B cell (primary cell): ENCODE data around the gene USO1. TPM values are rescaled to one million over a fixed set of nuclear protein-coding genes. Genes with fewer than 3 reads are reported as not detected.
A peak's percentile ranks its signal among the peaks of the same experiment; 100 is the strongest.
"Not testable (repeated sequence)": the region's sequence is repeated elsewhere in the genome, so short reads cannot be mapped to it uniquely, and the experiment has no call there.

Experiments
- ATAC-seq: fragments of 200-7000 bp; cut with Tn5 transposase; one replicate; pipeline ENCODE4 v1.10.0; 2021; ENCODE audit warnings: low read depth, mild to moderate bottlenecking, moderate number of reproducible peaks, moderate library complexity
- CTCF ChIA-PET: fragments of 350-600 bp; sonication (Branson Sonifier 250); formaldehyde crosslinking; loops from one replicate; lab custom pipeline; 2021; ENCODE audit warnings: antibody characterized with exemption, inconsistent platforms; lab: Charles Lee
- POLR2A ChIA-PET: fragments of 350-600 bp; sonication (Branson Sonifier 250); formaldehyde crosslinking; loops from one replicate; lab custom pipeline; 2021; ENCODE audit warnings: antibody characterized with exemption; lab: Charles Lee
- DNase-seq: peaks from one replicate; pipeline ENCODE4 v3.0.0; 2013
- H2AFZ ChIP-seq: 2 replicates; pipeline ENCODE4 v1.6.1; 2012; ENCODE audit warnings: mild to moderate bottlenecking, low read depth, low read length; ENCODE audit not compliant: insufficient read depth, poor library complexity, severe bottlenecking
- H3K27ac ChIP-seq, 2 donors: 1 replicate in 1 of 2; 2 replicates in 1 of 2; pipeline ENCODE4 v1.5.1; 2012 to 2013; ENCODE audit warnings: low read length in 2 of 2, mild to moderate bottlenecking in 2 of 2, moderate library complexity in 1 of 2
- H3K27me3 ChIP-seq, 4 experiments: fragments of 200-600 bp in 1 of 4; sonication (generic) in 1 of 4; replicated peaks in 1 of 4; 1 replicate in 2 of 4; 2 replicates in 2 of 4; pipeline versions ENCODE4 v1.6.1 to v1.7.0; 2013 to 2016; ENCODE audit warnings: low read length in 3 of 4, mild to moderate bottlenecking in 2 of 4, mixed read lengths in 1 of 4, moderate library complexity in 1 of 4; ENCODE audit not compliant: insufficient read depth in 4 of 4, control insufficient read depth in 3 of 4; ENCODE audit errors: control extremely low read depth in 1 of 4
- H3K36me3 ChIP-seq, 2 experiments: replicated peaks in 1 of 2; 1 replicate in 1 of 2; 2 replicates in 1 of 2; pipeline versions ENCODE4 v1.6.1 to v1.7.1; 2013; ENCODE audit warnings: low read length in 1 of 2; ENCODE audit not compliant: insufficient read depth in 2 of 2, control insufficient read depth in 1 of 2; ENCODE audit errors: control extremely low read depth in 1 of 2, extremely low read depth in 1 of 2
- H3K4me1 ChIP-seq, 2 donors: fragments of 200-600 bp in 1 of 2; sonication (generic) in 1 of 2; 1 replicate in 1 of 2; 2 replicates in 1 of 2; pipeline versions ENCODE4 v1.5.1 to v1.6.1; 2013 to 2017; ENCODE audit warnings: low read length in 2 of 2; ENCODE audit not compliant: control insufficient read depth in 2 of 2, insufficient read depth in 2 of 2
- H3K4me2 ChIP-seq: replicated peaks from 2 replicates; pipeline ENCODE3; 2012; ENCODE audit warnings: mild to moderate bottlenecking, low read depth, low read length; ENCODE audit not compliant: poor library complexity, severe bottlenecking
- H3K4me3 ChIP-seq, 5 experiments: fragments of 200-600 bp in 1 of 5; sonication (generic) in 1 of 5; 1 replicate in 3 of 5; 2 replicates in 2 of 5; pipeline versions ENCODE4 v1.5.1 to v1.7.0; 2011 to 2016; ENCODE audit warnings: low read length in 4 of 5, mild to moderate bottlenecking in 4 of 5, low read depth in 2 of 5, control low read depth in 1 of 5, moderate library complexity in 1 of 5; ENCODE audit not compliant: insufficient read depth in 1 of 5; ENCODE audit errors: control extremely low read depth in 1 of 5, extremely low read depth in 1 of 5
- H3K79me2 ChIP-seq: fragments of 200-600 bp; sonication (generic); one replicate; pipeline ENCODE4 v1.6.0; 2016; ENCODE audit warnings: low read length; ENCODE audit not compliant: control insufficient read depth, insufficient read depth
- H3K9ac ChIP-seq: fragments of 200-600 bp; sonication (generic); 2 replicates; pipeline ENCODE4 v1.6.1; 2017; ENCODE audit warnings: mild to moderate bottlenecking, low read length, moderate library complexity
- H3K9me3 ChIP-seq, 3 donors: one replicate each; pipeline versions ENCODE4 v1.6.1 to v1.7.1; 2013; ENCODE audit warnings: low read length in 2 of 3; ENCODE audit not compliant: control insufficient read depth in 2 of 3, insufficient read depth in 1 of 3; ENCODE audit errors: control extremely low read depth in 1 of 3
- H4K20me1 ChIP-seq: 2 replicates; pipeline ENCODE4 v1.6.0; 2012; ENCODE audit warnings: mild to moderate bottlenecking, low read length; ENCODE audit not compliant: insufficient read depth, control insufficient read depth, poor library complexity, severe bottlenecking
- H3K27ac Mint-ChIP-seq: one replicate; pipeline ENCODE4 v1.8.0; 2021; ENCODE audit warnings: mixed read lengths
- H3K27me3 Mint-ChIP-seq: one replicate; pipeline ENCODE4 v1.8.0; 2021; ENCODE audit warnings: mixed read lengths
- H3K4me1 Mint-ChIP-seq: one replicate; pipeline ENCODE4 v1.8.0; 2021; ENCODE audit warnings: mixed read lengths
- H3K4me3 Mint-ChIP-seq: one replicate; pipeline ENCODE4 v1.8.0; 2021; ENCODE audit warnings: mixed read lengths
- H3K9me3 Mint-ChIP-seq: one replicate; pipeline ENCODE4 v1.8.0; 2022; ENCODE audit warnings: mixed read lengths; ENCODE audit not compliant: insufficient read depth
- CTCF ChIP-seq: fragments of 200-600 bp; IDR thresholded peaks from one replicate; pipeline ENCODE4 v1.8.0; 2022; ENCODE audit warnings: antibody characterized with exemption, mild to moderate bottlenecking
- EZH2 ChIP-seq: IDR thresholded peaks from 2 replicates; pipeline ENCODE4 v1.6.1; 2012; ENCODE audit warnings: borderline replicate concordance, low read depth, mild to moderate bottlenecking, moderate library complexity, low read length; ENCODE audit not compliant: insufficient read depth, poor library complexity, severe bottlenecking
- WGBS: methylation state at CpG from one replicate; pipeline ENCODE4 v1.1.5; 2013; ENCODE audit warnings: missing lambda C conversion rate; ENCODE audit not compliant: insufficient coverage; 5-methylcytosine and 5-hydroxymethylcytosine counted together
- intact Hi-C: fragments of 100-400 bp; cut with micrococcal nuclease; formaldehyde crosslinking; loops from one replicate; pipeline ENCODE4 v1.10.0; 2022
- polyA plus RNA-seq: library from polyadenylated mRNA; depleted of rRNA; stranded (reverse); fragments of >200 nt; gene quantifications from 2 replicates; pipeline ENCODE4 v1.2.3, GENCODE V29; 2012
- total RNA-seq, 2 donors: library from RNA; stranded (reverse); fragments of 120-200 nt in 1 of 2; gene quantifications; 1 replicate in 1 of 2; 2 replicates in 1 of 2; pipeline versions ENCODE4 v1.2.3 to v1.2.4, GENCODE V29; 2013 to 2022

USO1 gene
- total and polyA plus RNA-seq, 2 donors (not counting 1 experiment from before 2014, with no cell fraction given): 12.3 to 45.0 TPM

- H3K4me1 Mint-ChIP-seq, H3K9me3 ChIP-seq, H3K9ac ChIP-seq, H3K36me3 ChIP-seq, H4K20me1 ChIP-seq, H3K9me3 Mint-ChIP-seq, H3K27ac ChIP-seq, H3K79me2 ChIP-seq, H3K4me3 Mint-ChIP-seq, H3K4me3 ChIP-seq, H3K4me2 ChIP-seq, H3K27me3 ChIP-seq, H3K4me1 ChIP-seq, H3K27ac Mint-ChIP-seq: not testable (repeated sequence)
- peaks cover 12% of the 10 kb centered on the region for H3K27me3 Mint-ChIP-seq
- TF ChIP-seq CTCF: peak; percentile 79
- ChIA-PET POLR2A (interaction anchor here (0.7 kb wide), 1 partner anchor 18 kb away, joined by 3 read pairs; no protein-coding TSS in a partner anchor), CTCF (interaction anchor here (0.6 to 2.6 kb wide), 28 partner anchors 8 to 1541 kb away, joined by 3 to 22 read pairs (median 4); no protein-coding TSS in a partner anchor)
- peak; percentile 70 for DNase-seq
- peak overlapping the region; percentile 38 for H2AFZ ChIP-seq
- WGBS: 39% methylated on average over 10 of the region's 14 CpGs
- ATAC-seq: peak; percentile 69
- intact Hi-C loops: loop anchor here (5.0 to 10.0 kb wide), 2 partner anchors 141 to 973 kb away; no protein-coding TSS in a partner anchor
Measured at GRCh38 chr4:75848171-75848760, 123.9 kb downstream of the USO1 start.

- ChIA-PET CTCF (interaction anchor here (1.0 to 2.6 kb wide), 8 partner anchors 11 to 977 kb away, joined by 3 to 22 read pairs (median 8); no protein-coding TSS in a partner anchor), POLR2A (no interaction called here)
- TF ChIP-seq EZH2 (no peak), CTCF (no peak)
- Mint-ChIP-seq H3K4me3 (no peak overlapping the region), H3K4me1 (peaks cover 6% of the 10 kb centered on the region), H3K27me3 (peaks cover 12% of the 10 kb centered on the region), H3K27ac (no peak overlapping the region), H3K9me3 (no peaks in the 10 kb centered on the region)
- no peak overlapping the region for H3K9ac ChIP-seq
- no peak overlapping the region for H2AFZ ChIP-seq
- no peaks in the 10 kb centered on the region for H4K20me1 ChIP-seq
- H3K27me3 ChIP-seq: peaks cover 0 to 3% (median 0%) of the 10 kb centered on the region in 4 experiments
- no peaks in the 10 kb centered on the region for H3K79me2 ChIP-seq
- intact Hi-C loops: loop anchor here (5.0 to 10.0 kb wide), 2 partner anchors 142 to 974 kb away; no protein-coding TSS in a partner anchor
- H3K4me2 ChIP-seq: no peak overlapping the region
- H3K4me1 ChIP-seq: no peaks in the 10 kb centered on the region
- DNase-seq (no peak), ATAC-seq (no peak)
- no peak overlapping the region for H3K4me3 ChIP-seq
- WGBS: no CpG with 5 or more reads among the region's 4 CpGs
- no peaks in the 10 kb centered on the region for H3K9me3 ChIP-seq
- no peaks in the 10 kb centered on the region for H3K36me3 ChIP-seq
- no peak overlapping the region for H3K27ac ChIP-seq
Measured at GRCh38 chr4:75848891-75849290, 124.5 kb downstream of the USO1 start.
